Right kidney (tissue), 1 donor: Measurements from ENCODE around the gene CLECL1.
"Not testable (repeated sequence)": the region's sequence is repeated elsewhere in the genome, so short reads cannot be mapped to it uniquely, and the experiment has no call there.

Experiments used
- DNase-seq: peaks from one replicate; pipeline ENCODE4 v3.0.0-alpha.2; 2016

Gene CLECL1

GRCh38 chr12:9719790-9720189, 13.1 kb downstream of the CLECL1 start:
- DNase-seq = no peak

- no peak for DNase-seq
Observed at GRCh38 chr12:9718968-9719367, 13.9 kb downstream of the CLECL1 start.

DNA sequence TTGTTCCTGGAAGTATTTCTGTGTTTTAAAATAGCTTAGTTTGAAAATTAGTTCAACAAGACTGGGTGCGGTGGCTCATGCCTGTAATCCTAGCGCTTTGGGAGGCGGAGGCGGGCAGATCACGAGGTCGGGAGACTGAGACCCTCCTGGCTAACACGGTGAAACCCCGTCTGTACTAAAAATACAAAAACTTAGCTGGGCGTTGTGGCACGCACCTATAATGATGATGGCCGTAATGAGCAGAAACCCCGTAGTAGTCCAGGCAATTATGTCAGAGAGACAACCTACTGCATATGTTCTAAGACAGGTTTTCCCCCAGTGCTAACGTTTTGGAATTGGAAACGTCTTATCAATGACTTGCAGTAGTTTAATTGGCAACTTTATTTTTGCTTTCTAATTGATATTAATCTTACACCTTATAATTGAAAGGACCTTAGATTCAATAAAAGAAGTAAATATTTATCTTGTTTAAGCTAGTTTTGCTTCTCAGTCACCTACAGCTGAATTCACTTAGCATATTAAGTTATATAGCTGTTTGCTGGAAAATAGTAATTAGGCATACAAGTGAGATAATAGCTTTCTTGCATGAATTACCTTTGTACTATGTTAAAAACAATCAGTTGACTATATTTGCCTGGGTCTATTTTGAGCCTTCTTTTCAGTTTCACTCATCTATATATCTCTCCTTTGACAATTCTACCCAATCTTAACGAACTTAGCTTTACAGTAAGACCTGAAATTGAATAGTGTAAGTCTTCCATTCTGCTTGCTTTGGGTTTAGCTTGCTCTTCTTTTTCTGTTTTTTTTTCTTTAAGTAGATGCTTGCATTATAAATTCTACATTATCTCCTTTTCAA, 15.6 kb downstream of the CLECL1 start:
- no peak for DNase-seq

DNA sequence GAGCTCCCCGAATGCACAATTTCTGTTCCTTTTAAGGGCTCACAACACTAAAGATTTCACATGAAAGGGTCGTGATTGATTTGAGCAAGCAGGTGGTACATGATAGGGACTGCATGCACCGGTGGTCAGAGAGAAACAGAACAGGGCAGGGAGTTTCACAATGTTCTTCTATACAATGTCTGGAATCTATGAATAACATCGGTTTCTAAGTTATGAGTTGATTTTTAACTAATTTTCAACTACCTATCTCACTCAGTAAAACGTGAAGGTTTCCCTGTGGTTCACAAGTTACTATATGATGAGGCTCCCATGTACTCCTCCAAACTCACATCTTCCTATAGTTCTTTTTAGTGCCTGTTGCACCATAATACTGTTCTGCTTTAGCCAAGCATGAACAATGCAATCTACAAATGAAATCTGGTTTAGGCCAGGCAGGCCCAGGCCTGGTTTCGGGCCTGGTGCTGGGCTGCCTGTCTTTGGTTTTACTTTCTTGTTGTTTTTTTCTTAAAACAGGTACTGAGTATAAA, 19.8 kb downstream of the CLECL1 start:
- DNase-seq = not testable (repeated sequence)

DNA sequence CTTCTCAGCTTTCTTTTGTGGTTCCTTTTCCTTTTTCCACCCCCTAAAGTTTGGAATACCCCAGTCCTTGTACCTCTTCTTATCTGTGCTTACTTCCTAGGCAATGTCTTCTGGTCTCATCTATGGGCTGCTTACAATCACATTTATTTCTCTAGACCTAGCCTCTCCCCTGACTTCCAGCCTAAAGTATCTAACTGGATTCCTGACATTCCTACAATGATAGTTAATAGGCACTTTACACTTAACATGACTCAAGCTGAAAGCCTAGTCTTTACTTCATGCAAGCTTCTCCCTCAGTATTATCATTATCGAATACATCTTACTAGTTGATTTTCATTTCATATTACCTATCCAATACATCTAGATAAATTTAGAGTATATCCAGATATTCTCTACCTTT, 21.2 kb downstream of the CLECL1 start:
- no peak for DNase-seq

- no peak for DNase-seq
Observed at GRCh38 chr12:9710584-9711375, 22.1 kb downstream of the CLECL1 start.

- no peak for DNase-seq
Observed at GRCh38 chr12:9708853-9709252, 24.0 kb downstream of the CLECL1 start.

- DNase-seq = no peak
Observed at GRCh38 chr12:9707864-9708808, 24.8 kb downstream of the CLECL1 start.

DNA sequence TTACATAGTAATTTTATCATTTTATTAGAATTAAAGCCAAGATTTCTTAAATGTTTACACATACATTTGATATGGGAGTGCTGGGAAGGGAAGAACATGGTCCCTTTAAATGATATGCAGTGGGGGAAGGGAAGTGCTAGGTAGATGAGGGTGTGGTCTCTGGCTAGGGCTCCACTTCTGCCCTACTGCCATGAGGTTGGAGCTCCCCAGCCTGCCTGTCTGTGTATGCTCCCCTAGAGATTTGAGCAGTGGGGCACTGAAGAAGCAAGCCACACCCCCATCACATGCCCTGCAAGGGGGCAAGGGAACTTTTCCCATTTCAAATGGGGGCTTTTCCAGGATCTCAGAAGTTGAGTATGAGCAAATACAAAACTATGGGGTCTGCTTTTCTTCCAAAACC, 25.5 kb downstream of the CLECL1 start:
- no peak for DNase-seq

- DNase-seq = no peak
Observed at GRCh38 chr12:9706086-9706685, 26.7 kb downstream of the CLECL1 start.

- DNase-seq = not testable (repeated sequence)
Observed at GRCh38 chr12:9704561-9704960, 28.3 kb downstream of the CLECL1 start.

GRCh38 chr12:9702255-9702654, 30.6 kb downstream of the CLECL1 start:
- no peak for DNase-seq

GRCh38 chr12:9701380-9702154, 31.3 kb downstream of the CLECL1 start:
- no peak for DNase-seq

DNA sequence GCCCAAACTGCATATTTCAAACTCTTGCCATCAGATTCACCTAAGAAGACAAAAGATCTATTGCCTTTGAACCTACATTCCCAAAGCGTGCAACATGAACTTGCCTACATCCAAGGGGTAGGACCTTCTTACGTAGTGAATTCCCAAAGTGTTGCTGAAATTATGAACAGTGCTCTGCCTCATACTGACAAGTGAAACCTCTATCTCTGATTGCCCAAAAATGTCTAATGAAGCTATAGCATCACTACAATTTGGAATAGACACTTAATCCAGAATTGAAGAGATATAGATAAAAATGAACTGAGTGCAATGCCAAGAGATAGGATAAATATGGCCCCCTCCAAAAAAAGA, 32.3 kb downstream of the CLECL1 start:
- no peak for DNase-seq

GRCh38 chr12:9699898-9700605, 32.8 kb downstream of the CLECL1 start:
- DNase-seq = no peak

- DNase-seq = no peak
Observed at GRCh38 chr12:9699269-9699897, 33.5 kb downstream of the CLECL1 start.

GRCh38 chr12:9698681-9699080, 34.2 kb downstream of the CLECL1 start:
- no peak for DNase-seq

DNA sequence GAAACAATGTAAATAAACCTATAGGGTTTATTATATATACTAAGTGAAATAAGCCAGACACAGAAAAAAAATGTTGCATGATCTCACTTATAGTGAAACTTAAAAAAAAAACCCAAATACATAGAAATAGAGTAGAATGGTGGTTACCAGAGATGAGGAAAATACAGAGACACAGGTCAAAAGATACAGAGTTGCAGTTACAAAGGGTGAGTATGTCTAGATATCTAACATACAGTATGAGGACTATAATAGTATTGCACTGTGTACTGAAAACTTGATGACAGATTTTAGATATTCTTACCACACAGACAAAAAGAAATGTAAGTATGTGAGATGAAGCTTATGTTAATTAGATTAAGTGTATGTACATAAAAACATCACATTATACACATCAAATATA, 35.3 kb downstream of the CLECL1 start:
- no peak for DNase-seq

GRCh38 chr12:9695661-9696060, 37.2 kb downstream of the CLECL1 start:
- DNase-seq = not testable (repeated sequence)

- not testable (repeated sequence) for DNase-seq
Observed at GRCh38 chr12:9695150-9695549, 37.7 kb downstream of the CLECL1 start.
